Endothelial cell of umbilical vein (primary cell): ENCODE results near the gene CCDC188. TPM values are rescaled to one million over a fixed set of nuclear protein-coding genes. Genes with fewer than 3 reads are reported as not detected.

Experiments
- BruUV-seq: library from RNA; stranded (reverse); fragments of 400-500 nt; replicated peaks from 2 replicates; lab custom pipeline; 2021; lab: Mats Ljungman, UMichigan
- CTCF ChIA-PET: fragments of 300-600, 350-600 bp; sonication (Branson Sonifier 250); formaldehyde crosslinking; loops from one replicate; lab custom pipeline; 2021; ENCODE audit warnings: antibody characterized with exemption, inconsistent platforms; lab: Charles Lee
- POLR2A ChIA-PET: fragments of 300-600, 350-600 bp; sonication (Branson Sonifier 250); formaldehyde crosslinking; loops from one replicate; lab custom pipeline; 2021; ENCODE audit warnings: antibody characterized with exemption, inconsistent platforms; lab: Charles Lee
- DNase-seq: peaks from one replicate; pipeline ENCODE4 v3.0.0-alpha.2; 2011; ENCODE audit warnings: low read depth, low spot score
- FAIRE-seq: peaks from 2 replicates; lab custom pipeline; 2011; peaks lifted over from hg19 to GRCh38; lab: Jason Lieb, UNC
- H2AFZ ChIP-seq: 2 replicates; pipeline ENCODE4 v1.6.0; 2012; ENCODE audit warnings: low read depth, low read length, control low read depth, inconsistent platforms
- H3K27ac ChIP-seq: 2 replicates; pipeline ENCODE4 v1.5.1; 2011; ENCODE audit warnings: low read depth, mild to moderate bottlenecking, control low read depth, low read length, moderate library complexity; ENCODE audit not compliant: insufficient read depth
- H3K27me3 ChIP-seq, 2 experiments: 2 replicates each; pipeline versions ENCODE4 v1.6.0 to v1.6.1; 2011; ENCODE audit warnings: low read length in 2 of 2, mixed read lengths in 1 of 2; ENCODE audit not compliant: control insufficient read depth in 2 of 2, insufficient read depth in 2 of 2
- H3K36me3 ChIP-seq, 2 experiments: 2 replicates in 1 of 2; 3 replicates in 1 of 2; pipeline ENCODE4 v1.5.1; 2011; ENCODE audit warnings: low read length in 2 of 2, mild to moderate bottlenecking in 1 of 2, moderate library complexity in 1 of 2; ENCODE audit not compliant: control insufficient read depth in 2 of 2, insufficient read depth in 2 of 2; ENCODE audit errors: extremely low read depth in 1 of 2
- H3K4me1 ChIP-seq: 3 replicates; pipeline ENCODE4 v1.5.1; 2011; ENCODE audit warnings: mild to moderate bottlenecking, low read length; ENCODE audit not compliant: control insufficient read depth, insufficient read depth; ENCODE audit errors: extremely low read depth
- H3K4me2 ChIP-seq: 2 replicates; pipeline ENCODE4 v1.6.1; 2011; ENCODE audit warnings: low read length, control low read depth, mixed read lengths; ENCODE audit not compliant: insufficient read depth
- H3K4me3 ChIP-seq, 3 experiments: fragments of 200-600 bp in 1 of 3; sonication (generic), shearing (Covaris generic) in 1 of 3; replicated peaks in 1 of 3; 2 replicates each; pipeline ENCODE4 v1.5.1; 2011 to 2016; ENCODE audit warnings: control low read depth in 3 of 3, low read length in 3 of 3, mild to moderate bottlenecking in 2 of 3, inconsistent platforms in 1 of 3, low read depth in 1 of 3, moderate library complexity in 1 of 3; ENCODE audit not compliant: insufficient read depth in 1 of 3
- H3K79me2 ChIP-seq: 2 replicates; pipeline ENCODE4 v1.6.0; 2012; ENCODE audit warnings: low read length, inconsistent platforms; ENCODE audit not compliant: control insufficient read depth, insufficient read depth
- H3K9ac ChIP-seq: replicated peaks from 2 replicates; pipeline ENCODE3; 2011; ENCODE audit warnings: low read length, control low read depth; ENCODE audit not compliant: insufficient read depth; ENCODE audit errors: extremely low read depth
- H3K9me1 ChIP-seq: replicated peaks from 3 replicates; pipeline ENCODE4 v1.6.0; 2011; ENCODE audit warnings: mild to moderate bottlenecking, low read length; ENCODE audit not compliant: control insufficient read depth, insufficient read depth; ENCODE audit errors: extremely low read depth
- H3K9me3 ChIP-seq: replicated peaks from 2 replicates; pipeline ENCODE4 v1.5.1; 2012; ENCODE audit warnings: low read length, inconsistent platforms; ENCODE audit not compliant: control insufficient read depth, insufficient read depth
- H4K20me1 ChIP-seq: replicated peaks from 2 replicates; pipeline ENCODE3; 2011; ENCODE audit warnings: mild to moderate bottlenecking, low read length; ENCODE audit not compliant: control insufficient read depth, insufficient read depth; ENCODE audit errors: extremely low read depth
- EZH2 ChIP-seq: IDR thresholded peaks from 2 replicates; pipeline ENCODE4 v1.6.1; 2012; ENCODE audit warnings: borderline replicate concordance, low read depth, mild to moderate bottlenecking, moderate library complexity, low read length, inconsistent platforms; ENCODE audit not compliant: severe bottlenecking
- FOS ChIP-seq: IDR thresholded peaks from 2 replicates; pipeline ENCODE4 v1.6.1; 2011; ENCODE audit warnings: mild to moderate bottlenecking, low read length, moderate library complexity, borderline replicate concordance; ENCODE audit not compliant: insufficient read depth
- GATA2 ChIP-seq: IDR thresholded peaks from 2 replicates; pipeline ENCODE4 v1.7.0; 2011; ENCODE audit warnings: low read depth, mild to moderate bottlenecking, moderate library complexity, mixed read lengths, low read length; ENCODE audit not compliant: insufficient read length, insufficient read depth
- JUN ChIP-seq: IDR thresholded peaks from 2 replicates; pipeline ENCODE4 v1.6.1; 2011; ENCODE audit warnings: borderline replicate concordance, low read depth; ENCODE audit not compliant: insufficient read length, insufficient read depth
- MYC ChIP-seq: IDR thresholded peaks from one replicate; pipeline ENCODE4 v1.6.1; 2011; ENCODE audit warnings: mild to moderate bottlenecking, low read depth, low read length
- POLR2A ChIP-seq: IDR thresholded peaks from 2 replicates; pipeline ENCODE4 v1.6.1; 2012; ENCODE audit warnings: low read depth, mild to moderate bottlenecking, control low read depth, low read length
- POLR2AphosphoS5 ChIP-seq: IDR thresholded peaks from 2 replicates; pipeline ENCODE4 v1.6.1; 2012; ENCODE audit warnings: low read depth, mild to moderate bottlenecking, control low read depth, low read length, moderate library complexity; ENCODE audit not compliant: insufficient read depth
- dilution Hi-C: fragments of 300-500 bp; cut with MboI; formaldehyde crosslinking; loops from one replicate; pipeline ENCODE4 v1.15.0; 2019; ENCODE audit warnings: low sequenced_read_pairs; ENCODE audit not compliant: extremely low pct_ligation_motif_present
- intact Hi-C: fragments of 100-400 bp; cut with micrococcal nuclease; formaldehyde crosslinking; loops from one replicate; pipeline ENCODE4 v1.10.0; 2022
- polyA plus RNA-seq, 4 experiments: library from polyadenylated mRNA; depleted of rRNA in 3 of 4; stranded (reverse) in 3 of 4; unstranded in 1 of 4; fragments of >200 nt; gene quantifications; 2 replicates each; pipeline versions ENCODE4 v1.2.1 to v1.2.3, GENCODE V29; 2011 to 2012; ENCODE audit warnings: missing spikeins in 1 of 4
- total RNA-seq: library from RNA; stranded (reverse); gene quantifications from 2 replicates; pipeline ENCODE4 v1.2.3, GENCODE V29; 2021
- TF ChIP-seq, protein P1 (sequence below), 2 donors: IDR thresholded peaks; 1 replicate in 1 of 2; 2 replicates in 1 of 2; pipeline ENCODE4 v1.5.1; 2011; ENCODE audit warnings: low read length in 2 of 2, mild to moderate bottlenecking in 2 of 2, moderate library complexity in 2 of 2, control low read depth in 1 of 2, inconsistent platforms in 1 of 2, low read depth in 1 of 2; ENCODE audit not compliant: insufficient read depth in 1 of 2; ENCODE audit errors: extremely low read depth in 1 of 2
- TF ChIP-seq, protein P2 (sequence below): IDR thresholded peaks from 2 replicates; pipeline ENCODE4 v1.6.1; 2011; ENCODE audit not compliant: insufficient read depth, insufficient read length

Gene CCDC188
- total and polyA plus RNA-seq, 2 donors (not counting 3 experiments of a cell fraction or from before 2014, with no cell fraction given): 9.4 to 9.8 TPM

DNA sequence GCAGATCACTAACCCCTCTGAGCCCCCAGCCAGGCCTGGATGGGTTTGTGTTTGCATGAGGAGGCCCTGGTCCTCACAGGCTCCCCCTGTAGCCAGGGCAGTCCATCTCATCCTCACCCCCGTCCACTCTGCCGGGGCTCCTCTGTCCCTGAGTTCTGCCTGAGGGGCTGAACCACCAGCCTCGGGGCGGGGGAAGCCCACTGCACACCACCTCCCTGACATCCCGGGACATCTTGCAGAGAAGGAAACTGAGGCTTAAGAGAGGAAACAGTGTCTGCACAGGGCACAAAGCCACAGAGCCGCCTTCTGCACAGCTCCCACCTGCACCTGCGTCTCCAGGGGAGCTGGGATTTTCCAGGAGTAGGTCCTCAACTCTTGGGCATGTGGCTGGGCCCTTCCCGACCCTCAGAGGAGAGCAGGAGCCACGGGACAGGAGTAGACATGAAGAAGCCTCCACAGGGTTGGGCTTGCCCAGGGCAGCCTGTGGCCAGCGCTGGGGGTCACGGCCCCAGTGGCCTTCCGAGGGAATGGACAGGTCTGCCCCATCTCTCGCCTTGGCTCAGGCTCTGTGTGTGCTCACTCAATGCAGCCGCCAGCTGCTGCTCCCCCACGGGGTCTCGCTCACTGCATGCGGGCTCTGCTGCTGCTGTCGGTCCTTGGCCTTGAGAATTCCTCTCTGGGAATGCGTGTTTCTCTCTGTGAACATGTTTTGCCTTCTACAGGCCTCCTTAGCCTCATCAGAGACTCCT, 45.4 kb upstream of the CCDC188 start:
- no peak for FAIRE-seq
- no peaks in the 10 kb centered on the region for H4K20me1 ChIP-seq
- intact Hi-C loops: no loop called here
- no peak for TF ChIP-seq POLR2AphosphoS5
- no peak for TF ChIP-seq GATA2
- TF ChIP-seq MYC: no peak
- no peak for TF ChIP-seq POLR2A
- TF ChIP-seq, protein P1, sequence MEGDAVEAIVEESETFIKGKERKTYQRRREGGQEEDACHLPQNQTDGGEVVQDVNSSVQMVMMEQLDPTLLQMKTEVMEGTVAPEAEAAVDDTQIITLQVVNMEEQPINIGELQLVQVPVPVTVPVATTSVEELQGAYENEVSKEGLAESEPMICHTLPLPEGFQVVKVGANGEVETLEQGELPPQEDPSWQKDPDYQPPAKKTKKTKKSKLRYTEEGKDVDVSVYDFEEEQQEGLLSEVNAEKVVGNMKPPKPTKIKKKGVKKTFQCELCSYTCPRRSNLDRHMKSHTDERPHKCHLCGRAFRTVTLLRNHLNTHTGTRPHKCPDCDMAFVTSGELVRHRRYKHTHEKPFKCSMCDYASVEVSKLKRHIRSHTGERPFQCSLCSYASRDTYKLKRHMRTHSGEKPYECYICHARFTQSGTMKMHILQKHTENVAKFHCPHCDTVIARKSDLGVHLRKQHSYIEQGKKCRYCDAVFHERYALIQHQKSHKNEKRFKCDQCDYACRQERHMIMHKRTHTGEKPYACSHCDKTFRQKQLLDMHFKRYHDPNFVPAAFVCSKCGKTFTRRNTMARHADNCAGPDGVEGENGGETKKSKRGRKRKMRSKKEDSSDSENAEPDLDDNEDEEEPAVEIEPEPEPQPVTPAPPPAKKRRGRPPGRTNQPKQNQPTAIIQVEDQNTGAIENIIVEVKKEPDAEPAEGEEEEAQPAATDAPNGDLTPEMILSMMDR (IDR thresholded peaks at IDR 0.05; ENCODE audit: extremely low read depth in 1 of 2, insufficient read depth in 1 of 2, low read depth in 1 of 2, low read length in 2 of 2): no peak
- TF ChIP-seq JUN: no peak
- no peak for TF ChIP-seq FOS
- TF ChIP-seq, protein P2, sequence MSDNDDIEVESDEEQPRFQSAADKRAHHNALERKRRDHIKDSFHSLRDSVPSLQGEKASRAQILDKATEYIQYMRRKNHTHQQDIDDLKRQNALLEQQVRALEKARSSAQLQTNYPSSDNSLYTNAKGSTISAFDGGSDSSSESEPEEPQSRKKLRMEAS: no peak
- no peak for TF ChIP-seq EZH2
- H3K4me1 ChIP-seq: no peaks in the 10 kb centered on the region
- no peak for DNase-seq
- dilution Hi-C loops: no loop called here
- no peaks in the 10 kb centered on the region for H3K9me3 ChIP-seq
- no peaks in the 10 kb centered on the region for H3K9me1 ChIP-seq
- no peaks in the 10 kb centered on the region for H3K27me3 ChIP-seq
- POLR2A ChIA-PET: no interaction called here
- H3K4me3 ChIP-seq: no peak overlapping the region
- H2AFZ ChIP-seq: no peak overlapping the region
- no peak overlapping the region for H3K27ac ChIP-seq
- no peak overlapping the region for H3K9ac ChIP-seq
- no peaks in the 10 kb centered on the region for H3K79me2 ChIP-seq
- CTCF ChIA-PET: interaction anchor here (1.0 to 1.7 kb wide), 2 partner anchors 15 to 39 kb away, joined by 3 to 5 read pairs; no protein-coding TSS in a partner anchor
- BruUV-seq: no TSS peak
- H3K36me3 ChIP-seq: no peaks in the 10 kb centered on the region
- no peak overlapping the region for H3K4me2 ChIP-seq
